ENCODE results near the gene MB.

GRCh38 chr22:35608088-35608487 lies 9.0 kb downstream of the MB start:
- TF ChIP-seq JUNB (IDR thresholded peaks at IDR 0.05; ENCODE audit: unreplicated experiment) (no peak), CTCF (conservative IDR thresholded peaks at IDR 0.05; ENCODE audit: low read depth in 2 of 2) (no peak)
